Ovary (tissue), 10 donors: Measurements from ENCODE around the gene PCDHGB1. TPM values are rescaled to one million over a fixed set of nuclear protein-coding genes. Genes with fewer than 3 reads are reported as not detected.
"Not testable (repeated sequence)": the region's sequence is repeated elsewhere in the genome, so short reads cannot be mapped to it uniquely, and the experiment has no call there.

Experiments used
- DNase-seq, 5 donors: peaks; one replicate each; pipeline ENCODE4 v3.0.0-alpha.2; 2019 to 2020
- H3K27ac ChIP-seq, 2 donors: fragments of 200-600 bp; one replicate each; pipeline versions ENCODE4 v1.5.1 to v1.8.0; 2019 to 2022
- H3K27me3 ChIP-seq: fragments of 200-600 bp; one replicate; pipeline ENCODE4 v1.8.0; 2022
- H3K36me3 ChIP-seq: fragments of 200-600 bp; sonication (generic); one replicate; pipeline ENCODE4 v1.5.1; 2019
- H3K4me1 ChIP-seq: one replicate; pipeline ENCODE4 v1.8.1; 2013; ENCODE audit warnings: mild to moderate bottlenecking, moderate library complexity; ENCODE audit not compliant: insufficient read depth
- H3K4me3 ChIP-seq: fragments of 200-600 bp; sonication (generic); one replicate; pipeline ENCODE4 v1.5.1; 2017
- H3K9me3 ChIP-seq, 2 donors: fragments of 200-600 bp in 1 of 2; sonication (generic) in 1 of 2; one replicate each; pipeline versions ENCODE4 v1.5.1 to v1.8.1; 2013 to 2019; ENCODE audit warnings: mild to moderate bottlenecking in 1 of 2, moderate library complexity in 1 of 2
- CTCF ChIP-seq, 3 donors: fragments of 450-650 bp in 2 of 3; fragments of 200-600 bp in 1 of 3; IDR thresholded peaks; one replicate each; pipeline versions ENCODE4 v1.5.1 to v1.8.0; 2016 to 2022; ENCODE audit warnings: antibody characterized with exemption in 3 of 3, mild to moderate bottlenecking in 1 of 3
- EP300 ChIP-seq: sonication (generic); formaldehyde crosslinking; IDR thresholded peaks from one replicate; pipeline ENCODE4 v1.6.1; 2017; ENCODE audit warnings: antibody characterized with exemption
- POLR2A ChIP-seq: fragments of 450-650 bp; IDR thresholded peaks from one replicate; pipeline ENCODE4 v1.6.1; 2017; ENCODE audit warnings: antibody characterized with exemption, mild to moderate bottlenecking, moderate library complexity
- WGBS, 3 donors: extraction: QIAGEN DNeasy Blood & Tissue Kit in 1 of 3; methylation state at CpG; one replicate each; pipeline versions ENCODE4 v1.1.5 to v1.1.7; 2013 to 2017; 5-methylcytosine and 5-hydroxymethylcytosine counted together
- intact Hi-C, 4 donors: fragments of 100-400 bp; cut with DNase I; formaldehyde crosslinking; loops; one replicate each; pipeline versions ENCODE4 v1.11.0 to v1.15.1; 2022 to 2023
- long read RNA-seq, 3 donors: library from polyadenylated mRNA in 2 of 3; unstranded in 2 of 3; transcript quantifications; one replicate each; pipeline ENCODE4 v2.0.0 and lab custom pipeline, GENCODE V29; 2021 to 2026
- polyA plus RNA-seq, 2 donors: library from polyadenylated mRNA; stranded (reverse); fragments of 200-250 nt in 1 of 2; fragments of 350-450 nt in 1 of 2; fragmentation: Illumina TruSeq in 1 of 2; extraction: RNeasy Lipid Tissue Mini Kit (QIAGEN cat#74804) in 1 of 2; gene quantifications; one replicate each; pipeline ENCODE4 v1.2.3, GENCODE V29; 2013 to 2014
- total RNA-seq, 7 donors: library from RNA; depleted of rRNA in 2 of 7; stranded (reverse); fragments of >200 nt in 2 of 7; fragmentation: NEBNext Ultra II Directional in 3 of 7; extraction: Animal tissue kit (Norgen Biotek cat#: 25700) in 3 of 7; gene quantifications; one replicate each; pipeline versions ENCODE4 v1.1.0 to v1.2.4, GENCODE V29; 2016 to 2023
- donor health status: DM: no; HTN: no; CAD: no; lungs with moderate emphysema.
- donor health status: DM: no; HTN: no; CAD: no.
- donor health status: Bipolar disorder and iron deficiency.
- donor health status: DM: yes; HTN: yes; CAD: no.
- donor health status: DM: no; HTN: no; CAD: no.
- donor health status: DM: yes; HTN: yes; CAD: no.

Gene PCDHGB1
- total RNA-seq (1 to 10 TPM; 3.7 to 9.3 (median 5.5) TPM), polyA plus RNA-seq (1 to 10 TPM; 1.1 to 1.4 TPM)
- long read RNA-seq, donor 1, partial matches to known transcripts: 0 of 2 reads
- long read RNA-seq, donor 1, other reads (novel, unspliced or antisense): 0 of 2 reads
- long read RNA-seq, donor 2, full-length matches to known transcripts: 2 of 2 reads
- long read RNA-seq, donor 2, partial matches to known transcripts: 0 of 2 reads
- long read RNA-seq, donor 2, other reads (novel, unspliced or antisense): 0 of 2 reads
- long read RNA-seq, donor 3, partial matches to known transcripts: 0 of 1 reads
- long read RNA-seq, donor 3, other reads (novel, unspliced or antisense): 0 of 1 reads

GRCh38 chr5:141349917-141350619 lies at the start of gene PCDHGB1:
PCDHGB1 (plus strand) TSS chr5:141350099; CDS start chr5:141350261, 162 bp downstream.
- intact Hi-C loops: no loop called here
- Histone ChIP-seq H3K36me3 (no peaks in the 10 kb centered on the region), H3K9me3 (peaks cover 5 to 37% of the 10 kb centered on the region in 2 donors), H3K4me3 (peak within 1 kb of the TSS; percentile 9), H3K4me1 (no peaks in the 10 kb centered on the region), H3K27ac (no peak within 1 kb of the TSS), H3K27me3 (no peaks in the 10 kb centered on the region)
- peak in 2 of 5 donors; percentile 42 to 49 for DNase-seq
- WGBS, 3 donors: 19 to 27% (median 22%) methylated on average over 29 of the region's 29 CpGs
- no peak for TF ChIP-seq EP300
- no peak for TF ChIP-seq CTCF (IDR thresholded peaks at IDR 0.05)
- no peak for TF ChIP-seq POLR2A

- intact Hi-C loops: no loop called here
- 28 to 48% (median 38%) methylated on average over 25 to 36 of the region's 36 CpGs for WGBS, 3 donors
- DNase-seq: no peak
Measured at GRCh38 chr5:141303756-141304155, 46.1 kb upstream of the PCDHGB1 start, which contains the start of gene SLC25A2. SLC25A2 (minus strand) TSS chr5:141304049; CDS start chr5:141303865, 184 bp downstream.

GRCh38 chr5:141306630-141307029 lies 43.3 kb upstream of the PCDHGB1 start:
- 94 to 98% (median 96%) methylated on average over 1 of the region's 1 CpG for WGBS, 3 donors
- DNase-seq: no peak

More at GRCh38 chr5:141303756-141304155, 46.1 kb upstream of the PCDHGB1 start, which contains the start of gene SLC25A2:
- no peaks in the 10 kb centered on the region for H3K4me1 ChIP-seq
- peaks cover 0 to 33% of the 10 kb centered on the region in 2 donors for H3K9me3 ChIP-seq
- H3K27ac ChIP-seq: no peak within 1 kb of the TSS
- no peaks in the 10 kb centered on the region for H3K27me3 ChIP-seq
- TF ChIP-seq EP300 (no peak), POLR2A (no peak), CTCF (IDR thresholded peaks at IDR 0.05) (no peak)
- no peak within 1 kb of the TSS for H3K4me3 ChIP-seq
- H3K36me3 ChIP-seq: no peaks in the 10 kb centered on the region

GRCh38 chr5:141313711-141314110 lies 36.2 kb upstream of the PCDHGB1 start:
- DNase-seq: no peak
- H3K4me3 ChIP-seq: no peak overlapping the region
- intact Hi-C loops: no loop called here
- no peaks in the 10 kb centered on the region for H3K27me3 ChIP-seq
- no peak for TF ChIP-seq EP300
- TF ChIP-seq POLR2A: no peak
- TF ChIP-seq CTCF (IDR thresholded peaks at IDR 0.05): no peak
- H3K27ac ChIP-seq: no peak overlapping the region
- H3K36me3 ChIP-seq: no peaks in the 10 kb centered on the region
- H3K9me3 ChIP-seq: peaks cover 13 to 28% of the 10 kb centered on the region in 2 donors
- no peaks in the 10 kb centered on the region for H3K4me1 ChIP-seq

More at GRCh38 chr5:141306630-141307029, 43.3 kb upstream of the PCDHGB1 start:
- TF ChIP-seq POLR2A (no peak), CTCF (IDR thresholded peaks at IDR 0.05) (no peak)
- no peak overlapping the region for H3K27ac ChIP-seq
- intact Hi-C loops: no loop called here
- no peaks in the 10 kb centered on the region for H3K4me1 ChIP-seq
- no peaks in the 10 kb centered on the region for H3K36me3 ChIP-seq
- H3K27me3 ChIP-seq: no peaks in the 10 kb centered on the region
- peaks cover 0 to 31% of the 10 kb centered on the region in 2 donors for H3K9me3 ChIP-seq
- H3K4me3 ChIP-seq: no peak overlapping the region

GRCh38 chr5:141316963-141317362 lies 32.9 kb upstream of the PCDHGB1 start:
- intact Hi-C loops, H3K4me3 ChIP-seq: not testable (repeated sequence)

More at GRCh38 chr5:141316963-141317362, 32.9 kb upstream of the PCDHGB1 start:
- not testable (repeated sequence) for H3K36me3 ChIP-seq, H3K27me3 ChIP-seq, H3K4me1 ChIP-seq, DNase-seq, H3K27ac ChIP-seq
- peaks cover 20 to 39% of the 10 kb centered on the region in 2 donors for H3K9me3 ChIP-seq
- 87 to 89% (median 87%) methylated on average over 4 of the region's 4 CpGs for WGBS, 3 donors
